ENCODE data around the gene UBA5. TPM values are rescaled to one million over a fixed set of nuclear protein-coding genes. Genes with fewer than 3 reads are reported as not detected.

UBA5 gene
- total and polyA plus RNA-seq, 8 donors: 32.2 to 49.0 (median 37.7) TPM

DNA sequence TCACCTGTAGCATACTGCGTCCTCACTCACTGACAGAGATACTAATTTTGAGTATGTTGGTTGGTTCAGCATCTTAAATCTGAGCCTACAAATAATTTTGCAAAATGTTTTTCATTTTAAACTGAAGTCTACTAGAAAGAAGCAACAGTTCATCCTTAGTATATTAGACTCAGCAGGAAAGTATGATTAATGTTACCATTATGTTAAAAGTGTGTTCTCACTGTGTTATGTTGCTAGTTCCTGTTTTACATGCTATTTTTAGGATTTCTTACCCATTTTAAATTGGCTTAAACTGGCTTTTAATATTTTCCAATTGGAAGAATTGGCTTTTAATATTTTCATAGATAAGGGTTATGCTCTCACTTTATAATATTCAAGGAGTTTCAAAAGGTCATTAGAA is 37.4 kb upstream of the UBA5 start:
- H3K4me1 ChIP-seq: no peaks in the 10 kb centered on the region
- 89 to 93% methylated on average over 1 of the region's 1 CpG for WGBS, 2 donors
- H3K4me3 ChIP-seq: no peak overlapping the region
- H3K9me3 ChIP-seq: no peaks in the 10 kb centered on the region
- no peak for FAIRE-seq
- no peak for DNase-seq
- H3K27me3 ChIP-seq: no peaks in the 10 kb centered on the region
- ATAC-seq: no peak
- intact Hi-C loops (cut with DNase I): no loop called here
- H3K36me3 ChIP-seq: peaks cover 0 to 3% (median 0%) of the 10 kb centered on the region in 3 donors
- no peak for TF ChIP-seq CTCF (IDR thresholded peaks at IDR 0.05)
- no peak overlapping the region for H3K27ac ChIP-seq

DNA sequence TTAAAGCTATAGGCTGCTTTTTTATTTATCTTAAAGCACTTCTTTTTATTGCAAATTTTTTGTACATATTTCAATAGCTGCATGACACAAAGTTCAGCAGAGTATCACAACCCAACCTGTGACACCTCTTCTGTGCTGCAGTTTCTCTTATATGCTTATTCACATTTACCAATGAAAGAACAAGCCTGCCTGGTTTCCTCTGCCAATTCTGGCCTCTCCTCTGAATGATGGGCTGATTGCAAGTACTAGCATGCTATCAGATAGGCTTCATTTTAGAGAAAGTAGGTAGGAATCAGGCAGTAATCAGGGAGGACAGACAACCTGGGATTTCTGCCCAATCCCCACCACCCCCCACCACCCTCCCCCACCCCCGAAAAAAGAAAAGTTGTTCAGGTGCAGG is 36.5 kb upstream of the UBA5 start:
- WGBS, 2 donors: 67 to 74% methylated on average over 1 of the region's 1 CpG
- no peak for TF ChIP-seq CTCF (IDR thresholded peaks at IDR 0.05)
- Histone ChIP-seq H3K27ac (no peak overlapping the region), H3K36me3 (peaks cover 0 to 3% (median 0%) of the 10 kb centered on the region in 3 donors), H3K4me3 (no peak overlapping the region), H3K9me3 (no peaks in the 10 kb centered on the region), H3K4me1 (peaks cover 0 to 4% (median 0%) of the 10 kb centered on the region in 3 donors), H3K27me3 (no peaks in the 10 kb centered on the region)
- DNase-seq (no peak), FAIRE-seq (no peak), ATAC-seq (no peak)
- intact Hi-C loops (cut with DNase I): no loop called here

- Histone ChIP-seq H3K27ac (no peak overlapping the region), H3K4me3 (no peak overlapping the region), H3K9me3 (no peaks in the 10 kb centered on the region), H3K4me1 (peaks cover 0 to 5% (median 0%) of the 10 kb centered on the region in 3 donors), H3K27me3 (no peaks in the 10 kb centered on the region), H3K36me3 (peaks cover 0 to 3% (median 0%) of the 10 kb centered on the region in 3 donors)
- TF ChIP-seq CTCF (IDR thresholded peaks at IDR 0.05): no peak
- DNase-seq: no peak
- no peak for FAIRE-seq
- intact Hi-C loops (cut with DNase I): no loop called here
- WGBS, 2 donors: 96 to 98% methylated on average over 7 of the region's 7 CpGs
- no peak for ATAC-seq
Measured at GRCh38 chr3:132624790-132625189, 35.3 kb upstream of the UBA5 start.

DNA sequence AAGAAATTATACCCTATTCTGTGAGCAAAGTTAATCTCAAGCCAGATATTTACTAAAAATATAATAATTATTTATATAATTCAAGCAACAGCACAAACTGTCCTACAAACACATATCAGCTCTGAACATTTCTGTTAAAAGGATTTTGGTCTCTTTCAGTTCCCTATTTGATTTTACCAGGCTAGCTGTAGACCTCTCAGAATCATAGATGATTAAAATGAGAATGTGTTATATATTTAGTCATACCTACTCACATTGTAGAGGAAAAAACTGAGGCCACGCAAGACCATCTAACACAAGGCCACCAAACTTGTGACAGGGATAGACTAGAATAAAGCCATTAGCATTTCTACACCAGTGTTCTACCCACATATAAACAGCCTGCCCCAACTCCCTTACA is 34.5 kb upstream of the UBA5 start:
- TF ChIP-seq CTCF (IDR thresholded peaks at IDR 0.05): no peak
- intact Hi-C loops (cut with DNase I): no loop called here
- H3K4me1 ChIP-seq: peaks cover 0 to 5% (median 0%) of the 10 kb centered on the region in 3 donors
- ATAC-seq (no peak), FAIRE-seq (no peak), DNase-seq (no peak)
- H3K27me3 ChIP-seq: no peaks in the 10 kb centered on the region
- peaks cover 0 to 3% (median 0%) of the 10 kb centered on the region in 3 donors for H3K36me3 ChIP-seq
- 96 to 97% methylated on average over 1 of the region's 1 CpG for WGBS, 2 donors
- no peak overlapping the region for H3K27ac ChIP-seq
- H3K9me3 ChIP-seq: no peaks in the 10 kb centered on the region
- no peak overlapping the region for H3K4me3 ChIP-seq

DNA sequence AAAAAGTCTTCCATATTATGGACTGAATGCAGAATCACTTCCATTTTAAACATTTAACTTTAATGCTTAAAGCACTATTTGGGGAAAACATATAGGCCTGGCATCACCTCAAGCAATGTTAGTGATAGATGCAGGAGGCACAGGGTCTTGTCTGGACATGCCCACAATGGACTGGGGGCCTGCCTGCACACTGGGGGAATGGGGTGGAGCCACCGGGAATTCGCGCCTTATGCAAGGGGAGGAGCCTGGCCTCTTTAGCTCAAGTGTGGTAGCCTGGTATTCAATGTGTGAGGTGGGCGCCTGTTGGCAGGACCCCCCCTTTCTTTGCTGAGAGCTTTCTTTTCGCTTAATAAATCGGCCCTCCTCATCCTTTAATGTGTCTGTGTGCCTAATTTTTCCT is 33.2 kb upstream of the UBA5 start:
- DNase-seq: no peak
- Histone ChIP-seq H3K4me3 (no peak overlapping the region), H3K27me3 (no peaks in the 10 kb centered on the region), H3K27ac (no peak overlapping the region), H3K4me1 (peaks cover 0 to 5% (median 0%) of the 10 kb centered on the region in 3 donors), H3K9me3 (no peaks in the 10 kb centered on the region), H3K36me3 (peaks cover 0 to 3% (median 0%) of the 10 kb centered on the region in 3 donors)
- FAIRE-seq: no peak
- 94 to 95% methylated on average over 6 of the region's 6 CpGs for WGBS, 2 donors
- no peak for ATAC-seq
- intact Hi-C loops (cut with DNase I): no loop called here
- TF ChIP-seq CTCF (IDR thresholded peaks at IDR 0.05): no peak

All from pancreas (tissue), 10 donors.